ENCODE results near the gene HAS3. TPM values are rescaled to one million over a fixed set of nuclear protein-coding genes. Genes with fewer than 3 reads are reported as not detected.

Gene HAS3
- total and polyA plus RNA-seq, 2 donors (not counting 3 experiments of a cell fraction or from before 2014, with no cell fraction given) = 1.5 to 1.8 TPM

- Histone ChIP-seq H4K20me1 (replicated peaks; ENCODE audit: control insufficient read depth, extremely low read depth, insufficient read depth, low read length) (no peaks in the 10 kb centered on the region), H3K27ac (ENCODE audit: insufficient read depth, low read depth, low read length) (no peak overlapping the region), H3K9me3 (replicated peaks; ENCODE audit: control insufficient read depth, insufficient read depth, low read length) (no peaks in the 10 kb centered on the region), H3K9ac (replicated peaks; ENCODE audit: extremely low read depth, insufficient read depth, low read length) (no peak overlapping the region), H3K79me2 (ENCODE audit: control insufficient read depth, insufficient read depth, low read length) (no peaks in the 10 kb centered on the region), H3K4me2 (ENCODE audit: insufficient read depth, low read length) (no peak overlapping the region), H3K27me3 (ENCODE audit: control insufficient read depth in 2 of 2, insufficient read depth in 2 of 2, low read length in 2 of 2) (no peaks in the 10 kb centered on the region), H3K36me3 (ENCODE audit: control insufficient read depth in 2 of 2, extremely low read depth in 1 of 2, insufficient read depth in 2 of 2, low read length in 2 of 2) (no peaks in the 10 kb centered on the region), H3K4me1 (ENCODE audit: control insufficient read depth, extremely low read depth, insufficient read depth, low read length) (peaks cover under 1% of the 10 kb centered on the region), H3K9me1 (replicated peaks; ENCODE audit: control insufficient read depth, extremely low read depth, insufficient read depth, low read length) (no peaks in the 10 kb centered on the region), H3K4me3 (replicated peaks in 1 of 3; ENCODE audit: insufficient read depth in 1 of 3, low read depth in 1 of 3, low read length in 3 of 3) (no peak overlapping the region), H2AFZ (ENCODE audit: low read depth, low read length) (no peak overlapping the region)
- CTCF ChIA-PET = interaction anchor here (1.2 to 3.3 kb wide), 3 partner anchors 11 to 16 kb away, joined by 3 to 15 read pairs (median 3); no protein-coding TSS in a partner anchor
- no TSS peak for BruUV-seq (replicated peaks)
- POLR2A ChIA-PET = interaction anchor here (0.6 kb wide), 1 partner anchor 75 kb away, joined by 3 read pairs; no protein-coding TSS in a partner anchor
- no peak for DNase-seq (ENCODE audit: low read depth, low spot score)
- dilution Hi-C loops (cut with MboI; ENCODE audit: extremely low pct_ligation_motif_present, low sequenced_read_pairs) (no loop called here), intact Hi-C loops (cut with micrococcal nuclease) (no loop called here)
- FAIRE-seq = no peak
- TF ChIP-seq FOS (IDR thresholded peaks at IDR 0.05; ENCODE audit: borderline replicate concordance, insufficient read depth, low read length) (no peak), MYC (IDR thresholded peaks at IDR 0.05; ENCODE audit: low read depth, low read length) (no peak), JUN (IDR thresholded peaks at IDR 0.05; ENCODE audit: borderline replicate concordance, insufficient read depth, insufficient read length, low read depth) (no peak), POLR2AphosphoS5 (IDR thresholded peaks at IDR 0.05; ENCODE audit: insufficient read depth, low read depth, low read length) (no peak), MAX (IDR thresholded peaks at IDR 0.05; ENCODE audit: insufficient read depth, insufficient read length) (no peak)
Observed at GRCh38 chr16:69100071-69100691, 5.3 kb upstream of the HAS3 start.
